Neural progenitor cell (in vitro differentiated cells): ENCODE measurements around the gene SLC6A4.

Source experiments
- EZH2 ChIP-seq: fragments of 200-600 bp; sonication (generic); IDR thresholded peaks from 2 replicates; pipeline ENCODE4 v1.6.1; 2017; ENCODE audit warnings: antibody characterized with exemption, mild to moderate bottlenecking, moderate library complexity
- EZH2phosphoT487 ChIP-seq: fragments of 200-600 bp; sonication (generic); IDR thresholded peaks from 2 replicates; pipeline ENCODE4 v1.6.1; 2017; ENCODE audit warnings: antibody characterized with exemption
- TF ChIP-seq, protein P1 (sequence below): fragments of 200-600 bp; sonication (generic); IDR thresholded peaks from 2 replicates; pipeline ENCODE4 v1.5.1; 2017; ENCODE audit warnings: antibody characterized with exemption, mild to moderate bottlenecking

DNA sequence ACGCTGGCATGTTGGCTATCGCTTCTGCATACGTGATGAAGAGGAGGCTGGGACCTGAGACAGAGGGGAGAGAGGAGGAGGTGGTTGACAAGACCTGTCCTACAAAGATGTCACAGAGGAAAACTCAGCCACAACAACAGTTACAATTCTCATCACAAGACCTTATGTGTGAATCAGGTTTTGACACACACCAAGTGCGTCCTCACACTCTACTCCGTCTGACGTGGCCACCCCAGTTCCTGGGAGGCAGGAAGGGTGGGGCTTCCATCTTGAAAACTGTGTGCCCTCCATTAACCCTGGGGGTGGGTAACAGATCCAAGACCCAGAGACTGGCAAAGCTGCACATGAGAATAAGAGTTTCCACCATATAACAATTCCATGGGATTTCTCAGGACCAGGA, 24.1 kb downstream of the SLC6A4 start:
- TF ChIP-seq, protein P1, sequence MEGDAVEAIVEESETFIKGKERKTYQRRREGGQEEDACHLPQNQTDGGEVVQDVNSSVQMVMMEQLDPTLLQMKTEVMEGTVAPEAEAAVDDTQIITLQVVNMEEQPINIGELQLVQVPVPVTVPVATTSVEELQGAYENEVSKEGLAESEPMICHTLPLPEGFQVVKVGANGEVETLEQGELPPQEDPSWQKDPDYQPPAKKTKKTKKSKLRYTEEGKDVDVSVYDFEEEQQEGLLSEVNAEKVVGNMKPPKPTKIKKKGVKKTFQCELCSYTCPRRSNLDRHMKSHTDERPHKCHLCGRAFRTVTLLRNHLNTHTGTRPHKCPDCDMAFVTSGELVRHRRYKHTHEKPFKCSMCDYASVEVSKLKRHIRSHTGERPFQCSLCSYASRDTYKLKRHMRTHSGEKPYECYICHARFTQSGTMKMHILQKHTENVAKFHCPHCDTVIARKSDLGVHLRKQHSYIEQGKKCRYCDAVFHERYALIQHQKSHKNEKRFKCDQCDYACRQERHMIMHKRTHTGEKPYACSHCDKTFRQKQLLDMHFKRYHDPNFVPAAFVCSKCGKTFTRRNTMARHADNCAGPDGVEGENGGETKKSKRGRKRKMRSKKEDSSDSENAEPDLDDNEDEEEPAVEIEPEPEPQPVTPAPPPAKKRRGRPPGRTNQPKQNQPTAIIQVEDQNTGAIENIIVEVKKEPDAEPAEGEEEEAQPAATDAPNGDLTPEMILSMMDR = no peak
- TF ChIP-seq EZH2 (no peak), EZH2phosphoT487 (no peak)
